AG04450 (cell line): ENCODE results near the gene NDUFB11. TPM values are rescaled to one million over a fixed set of nuclear protein-coding genes. Genes with fewer than 3 reads are reported as not detected.

Experiments used
- CTCF ChIA-PET: fragments of 300-600, 350-600 bp; formaldehyde crosslinking; extraction: SDS; loops from one replicate; lab custom pipeline; 2022; ENCODE audit warnings: antibody characterized with exemption, inconsistent platforms; lab: Charles Lee
- POLR2A ChIA-PET: fragments of 350-600 bp; formaldehyde crosslinking; extraction: SDS; loops from one replicate; lab custom pipeline; 2021; ENCODE audit warnings: antibody characterized with exemption, inconsistent platforms; lab: Yijun Ruan, JAX
- DNase-seq: peaks from one replicate; pipeline ENCODE4 v3.0.0-alpha.2; 2011; ENCODE audit warnings: low read depth, low spot score
- H3K27ac ChIP-seq: one replicate; pipeline ENCODE4 v1.5.1; 2012; ENCODE audit warnings: low read depth, low read length, control low read depth
- H3K27me3 ChIP-seq: one replicate; pipeline ENCODE4 v1.6.0; 2012; ENCODE audit warnings: low read length; ENCODE audit not compliant: control insufficient read depth, insufficient read depth
- H3K4me3 ChIP-seq: 2 replicates; pipeline ENCODE4 v1.5.1; 2011; ENCODE audit warnings: mild to moderate bottlenecking, low read depth, low read length, control low read depth
- H3K9me3 ChIP-seq: 2 replicates; pipeline ENCODE4 v1.5.1; 2012; ENCODE audit warnings: low read length; ENCODE audit not compliant: control insufficient read depth, insufficient read depth
- CTCF ChIP-seq: IDR thresholded peaks from 2 replicates; pipeline ENCODE4 v1.5.1; 2011; ENCODE audit warnings: low read depth, low read length, control low read depth, inconsistent platforms
- polyA plus RNA-seq: library from polyadenylated mRNA; depleted of rRNA; stranded (reverse); fragments of >200 nt; gene quantifications from 2 replicates; pipeline ENCODE4 v1.2.3, GENCODE V29; 2011

Gene NDUFB11
- polyA plus RNA-seq, 1 experiment = 51.1 TPM

- ChIA-PET CTCF (no interaction called here), POLR2A (no interaction called here)
- Histone ChIP-seq H3K9me3 (no peaks in the 10 kb centered on the region), H3K4me3 (no peak overlapping the region), H3K27me3 (no peaks in the 10 kb centered on the region), H3K27ac (no peak overlapping the region)
- TF ChIP-seq CTCF = no peak
- no peak for DNase-seq
Measured at GRCh38 chrX:47179928-47180255, 35.4 kb upstream of the NDUFB11 start.

- CTCF ChIA-PET = no interaction called here
- H3K27ac ChIP-seq = no peak overlapping the region
- no peaks in the 10 kb centered on the region for H3K9me3 ChIP-seq
- H3K27me3 ChIP-seq = no peaks in the 10 kb centered on the region
- TF ChIP-seq CTCF = no peak
- POLR2A ChIA-PET = no interaction called here
- no peak for DNase-seq
- H3K4me3 ChIP-seq = no peak overlapping the region
Measured at GRCh38 chrX:47179221-47179927, 34.9 kb upstream of the NDUFB11 start.

GRCh38 chrX:47178337-47178736, 33.8 kb upstream of the NDUFB11 start:
- no peak for DNase-seq
- POLR2A ChIA-PET = no interaction called here
- CTCF ChIA-PET = no interaction called here

GRCh38 chrX:47177079-47177478, 32.6 kb upstream of the NDUFB11 start:
- ChIA-PET CTCF (no interaction called here), POLR2A (no interaction called here)
- no peaks in the 10 kb centered on the region for H3K27me3 ChIP-seq
- H3K27ac ChIP-seq = no peak overlapping the region
- no peak for DNase-seq
- H3K4me3 ChIP-seq = no peak overlapping the region
- no peak for TF ChIP-seq CTCF
- no peaks in the 10 kb centered on the region for H3K9me3 ChIP-seq

More at GRCh38 chrX:47178337-47178736, 33.8 kb upstream of the NDUFB11 start:
- H3K4me3 ChIP-seq = no peak overlapping the region
- no peak for TF ChIP-seq CTCF
- no peaks in the 10 kb centered on the region for H3K27me3 ChIP-seq
- no peaks in the 10 kb centered on the region for H3K9me3 ChIP-seq
- no peak overlapping the region for H3K27ac ChIP-seq

- POLR2A ChIA-PET = no interaction called here
- Histone ChIP-seq H3K27me3 (no peaks in the 10 kb centered on the region), H3K4me3 (no peak overlapping the region), H3K27ac (no peak overlapping the region), H3K9me3 (no peaks in the 10 kb centered on the region)
- no peak for DNase-seq
- CTCF ChIA-PET = no interaction called here
- TF ChIP-seq CTCF = no peak
Measured at GRCh38 chrX:47176101-47176740, 31.7 kb upstream of the NDUFB11 start.
